GM13976 (cell line): ENCODE measurements around the gene PGM3.

ENCODE experiments used
- DNase-seq: peaks from one replicate; pipeline ENCODE4 v3.0.0; 2012; ENCODE audit warnings: low spot score
- CTCF ChIP-seq: IDR thresholded peaks from 2 replicates; pipeline ENCODE4 v1.5.1; 2012; ENCODE audit warnings: borderline replicate concordance, mild to moderate bottlenecking; ENCODE audit not compliant: insufficient read depth; ENCODE audit errors: extremely low read depth, missing control alignments, control extremely low read depth
- in situ Hi-C: fragments of 300-500 bp; cut with MboI; formaldehyde crosslinking; loops from one replicate; pipeline ENCODE4 v1.12.0; 2022; ENCODE audit warnings: low sequenced_read_pairs, mixed read lengths, inconsistent platforms; ENCODE audit not compliant: unreplicated experiment

Gene PGM3

GRCh38 chr6:83218646-83219045 lies 25.6 kb upstream of the PGM3 start:
- no peak for DNase-seq
- in situ Hi-C loops, result loop anchor here (25.0 kb wide), 1 partner anchor 956 kb away; no protein-coding TSS in a partner anchor
- no peak for TF ChIP-seq CTCF

- TF ChIP-seq CTCF, result no peak
- no peak for DNase-seq
- in situ Hi-C loops, result loop anchor here (25.0 kb wide), 1 partner anchor 955 kb away; no protein-coding TSS in a partner anchor
Observed at GRCh38 chr6:83216806-83217205, 23.7 kb upstream of the PGM3 start.

GRCh38 chr6:83215131-83216047 lies 22.3 kb upstream of the PGM3 start:
- peak; percentile 81 for TF ChIP-seq CTCF
- DNase-seq, result peak; percentile 40
- in situ Hi-C loops, result loop anchor here (25.0 kb wide), 1 partner anchor 953 kb away; no protein-coding TSS in a partner anchor

- no peak for TF ChIP-seq CTCF
- in situ Hi-C loops, result loop anchor here (25.0 kb wide), 1 partner anchor 940 kb away; no protein-coding TSS in a partner anchor
- DNase-seq, result no peak
Observed at GRCh38 chr6:83202031-83202430, 9.0 kb upstream of the PGM3 start.

- in situ Hi-C loops, result loop anchor here (25.0 kb wide), 1 partner anchor 938 kb away; no protein-coding TSS in a partner anchor
- TF ChIP-seq CTCF, result no peak
- DNase-seq, result no peak
Observed at GRCh38 chr6:83199863-83200225, 6.8 kb upstream of the PGM3 start.

- no peak for TF ChIP-seq CTCF
- DNase-seq, result no peak
- in situ Hi-C loops, result no loop called here
Observed at GRCh38 chr6:83199173-83199862, 6.3 kb upstream of the PGM3 start.
